ENCODE measurements around the gene SLC7A8.
A peak's percentile ranks its signal among the peaks of the same experiment; 100 is the strongest.

Gene SLC7A8

GRCh38 chr14:23160924-23161522 lies 22.4 kb downstream of the SLC7A8 start:
- no peak for DNase-seq (ENCODE audit: extremely low read depth, low read depth)
- no peak overlapping the region for H3K4me3 ChIP-seq (replicated peaks; ENCODE audit: low read depth, low read length)
- no peak for TF ChIP-seq CTCF (IDR thresholded peaks at IDR 0.05; ENCODE audit: low read depth, low read length, missing control alignments)

GRCh38 chr14:23159532-23159931 lies 23.9 kb downstream of the SLC7A8 start:
- TF ChIP-seq CTCF (IDR thresholded peaks at IDR 0.05; ENCODE audit: low read depth, low read length, missing control alignments) = no peak
- no peak for DNase-seq (ENCODE audit: extremely low read depth, low read depth)
- no peak overlapping the region for H3K4me3 ChIP-seq (replicated peaks; ENCODE audit: low read depth, low read length)

GRCh38 chr14:23158779-23159178 lies 24.7 kb downstream of the SLC7A8 start:
- H3K4me3 ChIP-seq (replicated peaks; ENCODE audit: low read depth, low read length) = no peak overlapping the region
- no peak for DNase-seq (ENCODE audit: extremely low read depth, low read depth)
- TF ChIP-seq CTCF (IDR thresholded peaks at IDR 0.05; ENCODE audit: low read depth, low read length, missing control alignments) = no peak

DNA sequence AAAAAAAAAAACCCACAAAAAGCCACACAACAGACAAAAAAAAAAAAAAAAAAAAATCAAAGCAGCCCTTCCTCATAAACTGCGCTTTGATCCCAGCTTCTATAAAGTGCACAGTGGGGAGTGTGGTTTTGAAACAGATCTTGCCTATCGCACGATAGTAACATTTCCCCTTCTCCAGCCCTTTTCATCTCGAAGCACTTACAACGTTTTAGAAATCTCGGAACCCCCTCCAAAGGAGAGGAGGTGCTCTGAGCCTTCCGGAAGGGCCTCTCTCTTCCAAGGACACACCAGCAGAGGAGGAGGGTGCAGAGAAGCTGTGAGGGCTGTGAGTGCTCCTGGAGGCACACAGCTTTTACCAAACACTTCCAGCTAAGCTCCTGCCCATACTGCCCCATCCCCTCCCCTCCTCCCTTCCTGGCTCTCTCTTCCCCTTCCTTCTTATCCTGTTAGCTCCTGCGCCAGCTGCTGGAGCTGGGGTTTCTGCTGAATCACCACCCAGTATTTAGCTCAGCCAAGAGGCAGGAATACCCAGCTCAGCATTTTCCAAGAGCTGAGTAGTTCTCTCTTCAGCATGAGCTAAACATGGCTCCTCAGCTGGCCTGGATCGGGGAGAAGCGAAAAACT lies 28.4 kb downstream of the SLC7A8 start:
- peak overlapping the region; percentile 33; the same call in 1 of the 2 replicates for H3K4me3 ChIP-seq (replicated peaks; ENCODE audit: low read depth, low read length)
- DNase-seq (ENCODE audit: extremely low read depth, low read depth) = peak; percentile 89
- TF ChIP-seq CTCF (IDR thresholded peaks at IDR 0.05; ENCODE audit: low read depth, low read length, missing control alignments) = no peak

GRCh38 chr14:23153851-23154796 lies 29.3 kb downstream of the SLC7A8 start:
- DNase-seq (ENCODE audit: extremely low read depth, low read depth) = peak; percentile 91
- H3K4me3 ChIP-seq (replicated peaks; ENCODE audit: low read depth, low read length) = peak overlapping the region; percentile 33
- TF ChIP-seq CTCF (IDR thresholded peaks at IDR 0.05; ENCODE audit: low read depth, low read length, missing control alignments) = no peak

DNA sequence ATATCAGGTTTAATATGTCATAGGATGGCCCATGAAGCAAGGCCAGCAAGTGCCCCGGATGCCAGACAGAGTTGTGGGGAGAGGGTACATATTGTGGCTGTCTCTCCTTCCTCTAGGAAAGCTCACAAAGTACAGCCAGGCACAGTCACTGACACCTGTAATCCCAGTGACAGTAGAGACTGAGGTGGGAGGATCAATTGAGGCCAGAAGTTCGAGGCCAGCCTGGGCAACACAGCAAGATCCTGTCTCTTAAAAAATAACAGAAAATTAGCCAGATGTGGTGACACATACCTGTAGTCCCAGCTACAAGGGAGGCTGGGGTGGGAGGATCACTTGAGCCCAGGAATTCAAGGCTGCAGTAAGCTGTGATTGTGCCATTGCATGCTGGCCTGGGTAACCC lies 32.1 kb downstream of the SLC7A8 start:
- no peak for DNase-seq (ENCODE audit: extremely low read depth, low read depth)
- no peak for TF ChIP-seq CTCF (IDR thresholded peaks at IDR 0.05; ENCODE audit: low read depth, low read length, missing control alignments)
- H3K4me3 ChIP-seq (replicated peaks; ENCODE audit: low read depth, low read length) = no peak overlapping the region
